IPS DF 6.9 (cell line): ENCODE measurements around the gene GPD2.

ENCODE experiments used
- DNase-seq: peaks from one replicate; pipeline ENCODE4 v3.0.0-alpha.2; 2013; ENCODE audit warnings: low read depth, low spot score
- H3K27ac ChIP-seq: one replicate; pipeline ENCODE4 v1.5.1; 2013; ENCODE audit warnings: low read length, control low read depth
- H3K27me3 ChIP-seq: 2 replicates; pipeline ENCODE4 v1.6.1; 2013; ENCODE audit warnings: mild to moderate bottlenecking, low read length; ENCODE audit not compliant: control insufficient read depth, insufficient read depth
- H3K36me3 ChIP-seq: 2 replicates; pipeline ENCODE4 v1.6.1; 2013; ENCODE audit warnings: low read length; ENCODE audit not compliant: control insufficient read depth, insufficient read depth
- H3K4me1 ChIP-seq: 2 replicates; pipeline ENCODE4 v1.6.1; 2013; ENCODE audit warnings: low read length; ENCODE audit not compliant: control insufficient read depth, insufficient read depth
- H3K4me3 ChIP-seq: 2 replicates; pipeline ENCODE4 v1.5.1; 2013; ENCODE audit warnings: mild to moderate bottlenecking, low read length
- H3K9me3 ChIP-seq: 2 replicates; pipeline ENCODE4 v1.6.1; 2013; ENCODE audit warnings: low read length, inconsistent platforms; ENCODE audit not compliant: control insufficient read depth, insufficient read depth
- WGBS: extraction: QIAGEN DNeasy Blood & Tissue Kit; methylation state at CpG from one replicate; pipeline ENCODE4 v1.1.7; 2013; ENCODE audit warnings: mixed read lengths, missing lambda C conversion rate; ENCODE audit not compliant: insufficient read length, insufficient coverage; 5-methylcytosine and 5-hydroxymethylcytosine counted together

The GPD2 gene

DNA sequence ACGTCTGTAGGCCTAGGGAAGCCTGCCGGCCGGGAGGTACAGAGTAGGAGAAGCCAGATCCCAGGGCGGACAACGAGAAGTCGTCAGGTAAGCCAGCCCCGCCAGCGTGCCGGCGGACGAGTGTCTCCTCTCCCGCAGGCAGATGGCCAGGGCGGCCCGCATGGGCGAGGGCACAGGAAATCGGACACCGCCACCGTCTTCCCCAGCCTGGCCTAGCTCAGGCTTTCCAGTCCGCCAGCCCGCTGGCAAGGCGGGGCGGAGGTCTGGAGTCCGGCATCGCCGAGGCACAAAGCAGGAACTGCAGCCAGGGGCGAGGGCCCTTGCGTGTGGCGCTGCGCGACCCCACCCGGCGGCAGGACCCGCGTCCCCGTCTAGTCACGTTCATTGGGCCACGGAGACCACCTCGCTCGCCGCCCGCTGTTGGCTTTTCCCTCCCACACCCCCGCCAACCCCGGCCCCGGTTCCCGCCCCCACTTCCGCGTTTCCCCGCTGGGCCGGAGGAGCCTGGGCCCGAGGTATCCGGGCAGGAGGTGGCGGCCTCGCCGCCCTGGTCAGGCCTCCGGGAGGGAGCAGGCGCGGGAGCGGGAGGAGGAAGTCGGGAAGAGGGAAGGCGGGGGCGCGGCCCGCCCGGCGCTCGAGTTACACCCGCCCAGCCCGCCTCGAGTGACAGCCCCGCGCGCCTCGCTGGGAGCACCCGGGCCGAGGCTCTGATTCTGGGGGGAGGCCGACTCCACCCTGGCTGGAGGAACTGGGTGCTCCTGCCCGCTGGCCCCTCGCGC, at the start of gene GPD2:
TSS of gene GPD2 (plus strand) at position 662 of the 779 bp plus-strand sequence. CDS start 39,727 bp downstream, outside the sequence.
- H3K27ac ChIP-seq, result no peak within 1 kb of the TSS
- no peaks in the 10 kb centered on the region for H3K4me1 ChIP-seq
- peak; percentile 52 for DNase-seq
- no peaks in the 10 kb centered on the region for H3K27me3 ChIP-seq
- WGBS, result no CpG with 5 or more reads among the region's 79 CpGs
- no peaks in the 10 kb centered on the region for H3K9me3 ChIP-seq
- no peaks in the 10 kb centered on the region for H3K36me3 ChIP-seq
- H3K4me3 ChIP-seq, result peak within 1 kb of the TSS; percentile 62; the same call in 1 of the 2 replicates

DNA sequence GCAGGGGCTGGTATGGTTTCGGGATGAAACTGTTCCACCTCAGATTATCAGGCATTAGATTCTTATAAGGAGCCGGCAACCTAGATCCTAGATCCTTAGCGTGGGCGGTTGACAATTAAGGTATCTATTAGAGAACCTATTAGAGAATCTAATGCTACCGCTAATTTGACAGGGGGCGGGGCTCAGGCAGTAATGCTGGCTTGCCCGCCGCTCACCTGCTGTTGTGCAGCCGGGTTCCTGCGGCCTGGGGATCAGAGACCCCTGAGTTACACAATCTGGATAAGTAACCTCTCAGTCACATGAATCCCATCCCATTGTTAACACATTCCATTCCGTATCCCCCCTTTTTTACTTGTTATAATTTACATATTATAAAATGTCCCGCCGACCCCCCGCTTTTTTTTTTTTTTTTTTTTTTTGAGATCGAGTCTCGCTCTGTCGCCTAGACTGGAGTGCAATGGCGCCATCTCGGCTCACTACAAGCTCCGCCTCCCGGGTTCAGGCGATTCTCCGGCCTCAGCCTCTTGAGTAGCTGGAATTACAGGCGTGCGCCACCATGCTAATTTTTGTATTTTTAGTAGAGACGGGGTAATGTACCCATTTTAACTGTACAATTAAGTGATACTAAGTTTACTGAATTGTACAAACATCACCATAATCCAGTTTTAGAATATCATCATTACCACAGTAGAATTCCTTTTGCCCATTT, 42.0 kb upstream of the GPD2 start:
- H3K36me3 ChIP-seq, result no peaks in the 10 kb centered on the region
- H3K4me1 ChIP-seq, result no peaks in the 10 kb centered on the region
- 100% methylated on average over 1 of the region's 26 CpGs for WGBS
- no peaks in the 10 kb centered on the region for H3K9me3 ChIP-seq
- H3K4me3 ChIP-seq, result no peak overlapping the region
- no peak for DNase-seq
- H3K27ac ChIP-seq, result no peak overlapping the region
- no peaks in the 10 kb centered on the region for H3K27me3 ChIP-seq

- DNase-seq, result no peak
- Histone ChIP-seq H3K27me3 (no peaks in the 10 kb centered on the region; the same call in 1 of the 2 replicates), H3K4me1 (no peaks in the 10 kb centered on the region; the same call in 1 of the 2 replicates), H3K27ac (no peak overlapping the region), H3K9me3 (no peaks in the 10 kb centered on the region), H3K36me3 (no peaks in the 10 kb centered on the region), H3K4me3 (no peak overlapping the region)
- WGBS, result no CpG with 5 or more reads among the region's 2 CpGs
Measured at GRCh38 chr2:156396126-156396525, 40.1 kb upstream of the GPD2 start.

DNA sequence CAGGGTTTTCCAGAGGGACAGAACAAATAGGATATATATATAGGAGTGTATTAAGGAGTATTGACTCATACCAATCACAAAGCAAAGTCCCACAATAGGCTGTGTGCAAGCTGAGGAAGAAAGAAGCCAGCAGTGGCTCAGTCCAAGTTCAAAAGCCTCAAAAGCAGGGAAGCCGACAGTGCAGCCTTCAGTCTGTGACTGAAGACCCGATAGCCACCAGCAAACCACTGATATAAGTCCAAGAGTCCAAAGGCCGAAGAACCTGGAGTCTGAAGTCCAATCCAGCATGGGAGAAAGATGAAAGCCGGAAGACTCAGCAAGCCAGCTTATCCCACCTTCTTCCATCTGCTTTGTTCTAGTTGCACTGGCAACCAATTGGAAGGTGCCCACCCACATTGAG, 39.0 kb upstream of the GPD2 start:
- no peak overlapping the region for H3K4me3 ChIP-seq
- WGBS, result no CpG with 5 or more reads among the region's 4 CpGs
- no peaks in the 10 kb centered on the region for H3K36me3 ChIP-seq
- H3K4me1 ChIP-seq, result no peaks in the 10 kb centered on the region; the same call in 1 of the 2 replicates
- H3K27me3 ChIP-seq, result no peaks in the 10 kb centered on the region; the same call in 1 of the 2 replicates
- no peak for DNase-seq
- H3K9me3 ChIP-seq, result no peaks in the 10 kb centered on the region
- H3K27ac ChIP-seq, result no peak overlapping the region

DNA sequence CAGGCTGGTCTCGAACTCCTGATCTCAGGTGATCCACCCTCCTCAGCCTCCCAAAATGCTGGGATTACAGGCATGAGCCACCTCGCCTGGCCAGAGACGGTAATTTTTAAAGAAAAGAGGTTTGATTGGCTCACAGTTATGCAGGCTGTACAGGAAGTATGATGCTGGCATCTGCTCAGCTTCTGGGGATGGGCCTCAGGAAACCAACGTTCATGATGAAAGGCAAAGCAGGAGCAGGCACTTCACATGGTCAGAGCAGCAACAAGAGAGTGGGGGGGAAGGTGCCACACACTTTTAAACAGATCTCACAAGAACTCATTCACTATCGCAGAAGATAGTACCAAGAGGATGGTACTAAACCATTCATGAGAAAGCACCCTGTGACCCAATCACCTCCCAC, 38.0 kb upstream of the GPD2 start:
- no CpG with 5 or more reads among the region's 5 CpGs for whole genome bisulfite sequencing
- no peaks in the 10 kb centered on the region for H3K36me3 ChIP-seq
- no peaks in the 10 kb centered on the region; the same call in 1 of the 2 replicates for H3K27me3 ChIP-seq
- H3K4me3 ChIP-seq, result no peak overlapping the region
- DNase-seq, result no peak
- H3K9me3 ChIP-seq, result no peaks in the 10 kb centered on the region
- H3K4me1 ChIP-seq, result no peaks in the 10 kb centered on the region; the same call in 1 of the 2 replicates
- H3K27ac ChIP-seq, result no peak overlapping the region

DNA sequence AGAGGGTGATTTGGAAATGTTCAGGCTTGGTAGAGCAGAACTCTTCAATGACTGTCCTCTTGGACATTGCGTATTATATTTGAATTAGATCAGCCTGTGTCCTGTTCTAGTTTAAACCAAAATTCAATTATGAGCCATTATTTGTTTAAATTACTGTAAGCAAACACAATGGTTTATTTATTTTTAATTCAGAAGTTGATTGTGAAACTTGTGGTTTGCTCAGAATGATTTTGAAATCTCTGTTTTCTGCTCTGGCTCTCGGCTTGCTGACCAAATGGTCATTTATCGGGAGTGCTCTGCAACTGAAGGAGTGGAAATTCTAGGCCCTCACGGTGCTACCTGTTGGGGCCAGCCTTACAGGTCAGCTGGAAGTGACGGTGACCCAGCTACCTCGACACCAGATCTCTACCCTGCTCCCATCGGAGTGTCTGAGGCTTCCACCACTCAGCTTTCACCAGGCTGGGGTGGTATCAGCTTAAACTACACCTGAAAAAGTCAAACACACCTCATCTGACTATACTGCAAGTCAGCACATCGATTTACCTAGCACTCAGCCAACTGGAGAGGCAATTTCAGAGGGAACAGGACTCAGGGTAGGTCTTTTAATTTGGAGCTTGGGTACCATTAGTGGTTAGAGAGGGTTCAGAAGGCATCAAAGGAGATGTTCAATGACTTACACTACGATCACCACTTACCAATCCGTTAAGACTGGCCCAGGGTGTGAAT, 36.8 kb upstream of the GPD2 start:
- H3K36me3 ChIP-seq, result no peaks in the 10 kb centered on the region
- H3K9me3 ChIP-seq, result no peaks in the 10 kb centered on the region
- no peaks in the 10 kb centered on the region; the same call in 1 of the 2 replicates for H3K4me1 ChIP-seq
- no peak overlapping the region for H3K27ac ChIP-seq
- DNase-seq, result no peak
- H3K4me3 ChIP-seq, result peak overlapping the region; percentile 83; the same call in 1 of the 2 replicates
- WGBS, result no CpG with 5 or more reads among the region's 10 CpGs
- H3K27me3 ChIP-seq, result no peaks in the 10 kb centered on the region; the same call in 1 of the 2 replicates

DNA sequence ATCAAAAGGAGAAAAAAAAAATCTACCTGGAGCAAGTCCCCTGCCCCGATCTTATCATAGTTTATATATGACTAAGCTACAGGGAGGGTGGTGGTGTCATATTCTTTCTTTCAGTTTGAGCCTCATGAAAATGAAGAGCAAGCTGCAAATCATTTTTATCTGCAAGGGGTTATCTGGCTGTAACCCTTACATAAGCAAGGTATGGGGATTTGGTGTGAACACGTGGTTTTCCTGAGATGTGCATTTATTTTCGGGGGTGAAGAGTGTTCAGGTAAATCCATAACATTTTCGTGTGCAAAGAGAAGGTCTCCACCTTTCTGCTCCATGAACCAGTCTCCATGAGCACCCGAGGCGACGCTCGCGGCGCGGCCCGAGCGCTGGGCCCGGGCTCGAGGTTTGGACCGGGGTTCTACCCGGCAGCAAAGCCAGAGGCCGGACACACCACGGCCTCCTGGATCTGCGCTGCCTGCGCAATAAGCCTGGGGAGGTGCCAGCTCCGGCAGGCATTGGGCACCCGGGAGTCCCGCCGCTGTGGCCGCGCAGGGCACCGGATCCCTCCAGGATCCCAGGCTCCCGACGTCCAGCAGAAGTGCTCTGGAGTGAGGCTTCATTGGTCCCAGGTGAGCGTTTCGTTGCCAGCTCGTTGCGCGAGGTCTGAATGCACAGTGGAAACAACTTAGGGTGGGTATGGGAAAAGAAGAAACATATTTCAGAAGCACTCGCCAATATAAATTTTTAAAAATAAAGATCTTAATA, 36.1 kb upstream of the GPD2 start:
- no peak overlapping the region for H3K27ac ChIP-seq
- WGBS, result no CpG with 5 or more reads among the region's 36 CpGs
- peak; percentile 31 for DNase-seq
- no peaks in the 10 kb centered on the region for H3K36me3 ChIP-seq
- H3K9me3 ChIP-seq, result no peaks in the 10 kb centered on the region
- H3K27me3 ChIP-seq, result no peaks in the 10 kb centered on the region; the same call in 1 of the 2 replicates
- H3K4me3 ChIP-seq, result peak overlapping the region; percentile 83
- H3K4me1 ChIP-seq, result no peaks in the 10 kb centered on the region; the same call in 1 of the 2 replicates

- no peaks in the 10 kb centered on the region for H3K36me3 ChIP-seq
- H3K27me3 ChIP-seq, result no peaks in the 10 kb centered on the region; the same call in 1 of the 2 replicates
- no CpG with 5 or more reads among the region's 19 CpGs for WGBS
- DNase-seq, result peak; percentile 22
- H3K9me3 ChIP-seq, result no peaks in the 10 kb centered on the region
- peak overlapping the region; percentile 83; the same call in 1 of the 2 replicates for H3K4me3 ChIP-seq
- no peak overlapping the region for H3K27ac ChIP-seq
- H3K4me1 ChIP-seq, result no peaks in the 10 kb centered on the region; the same call in 1 of the 2 replicates
Measured at GRCh38 chr2:156400706-156401678, 35.2 kb upstream of the GPD2 start.

GRCh38 chr2:156401861-156402260, 34.3 kb upstream of the GPD2 start:
- Histone ChIP-seq H3K4me1 (no peaks in the 10 kb centered on the region; the same call in 1 of the 2 replicates), H3K4me3 (no peak overlapping the region), H3K27ac (no peak overlapping the region), H3K9me3 (no peaks in the 10 kb centered on the region), H3K27me3 (no peaks in the 10 kb centered on the region; the same call in 1 of the 2 replicates), H3K36me3 (no peaks in the 10 kb centered on the region)
- DNase-seq, result no peak
- WGBS, result 100% methylated on average over 1 of the region's 5 CpGs
